Neural cell (in vitro differentiated cells): ENCODE results near the gene RALGPS1. TPM values are rescaled to one million over a fixed set of nuclear protein-coding genes. Genes with fewer than 3 reads are reported as not detected.

Source experiments
- H2AFZ ChIP-seq: fragments of 200-600, 300-800 bp; sonication (generic), shearing (Covaris generic); 2 replicates; pipeline ENCODE4 v1.6.0; 2014; ENCODE audit warnings: low read depth, mild to moderate bottlenecking, antibody characterized with exemption, low read length, moderate library complexity
- H3F3A ChIP-seq: fragments of 200-600 bp; shearing (Covaris generic); 2 replicates; pipeline ENCODE4 v1.6.1; 2016; ENCODE audit warnings: mild to moderate bottlenecking, moderate library complexity, mixed read lengths, antibody characterized with exemption, low read length; ENCODE audit not compliant: insufficient read depth, poor library complexity, severe bottlenecking
- H3K27ac ChIP-seq: fragments of 200-600, 300-800 bp; sonication (generic), shearing (Covaris generic); 2 replicates; pipeline ENCODE4 v1.5.1; 2014; ENCODE audit warnings: mild to moderate bottlenecking, low read length, moderate library complexity
- H3K27me3 ChIP-seq: fragments of 300-800, 200-600 bp; sonication (generic), shearing (Covaris generic); 2 replicates; pipeline ENCODE4 v1.6.0; 2014; ENCODE audit warnings: mild to moderate bottlenecking, low read depth, low read length, moderate library complexity; ENCODE audit not compliant: insufficient read depth
- H3K36me3 ChIP-seq: fragments of 300-800, 200-600 bp; sonication (generic), shearing (Covaris generic); 2 replicates; pipeline ENCODE4 v1.5.1; 2014; ENCODE audit warnings: mild to moderate bottlenecking, antibody characterized with exemption, low read length, moderate library complexity; ENCODE audit not compliant: insufficient read depth
- H3K4me2 ChIP-seq: fragments of 300-800, 200-600 bp; sonication (generic), shearing (Covaris generic); 2 replicates; pipeline ENCODE4 v1.6.0; 2014; ENCODE audit warnings: mild to moderate bottlenecking, low read length
- H3K4me3 ChIP-seq: fragments of 300-800, 200-600 bp; sonication (generic), shearing (Covaris generic); 2 replicates; pipeline ENCODE4 v1.5.1; 2014; ENCODE audit warnings: mild to moderate bottlenecking, low read length, moderate library complexity
- H3K79me2 ChIP-seq: fragments of 200-600 bp; shearing (Covaris generic); replicated peaks from 2 replicates; pipeline ENCODE4 v1.6.0; 2014; ENCODE audit warnings: mild to moderate bottlenecking, low read length, moderate library complexity; ENCODE audit not compliant: insufficient read depth
- H3K9ac ChIP-seq: fragments of 300-800, 200-600 bp; sonication (generic), shearing (Covaris generic); 2 replicates; pipeline ENCODE4 v1.6.1; 2016; ENCODE audit warnings: mild to moderate bottlenecking, low read length, mixed read lengths
- H3K9me2 ChIP-seq: fragments of 200-600 bp; shearing (Covaris generic); 2 replicates; pipeline ENCODE4 v1.6.1; 2016; ENCODE audit warnings: mild to moderate bottlenecking, low read length, mixed read lengths; ENCODE audit not compliant: insufficient read depth
- H3K9me3 ChIP-seq: fragments of 200-600, 300-800 bp; sonication (generic), shearing (Covaris generic); 2 replicates; pipeline ENCODE4 v1.6.1; 2016; ENCODE audit warnings: mild to moderate bottlenecking, mixed run types, low read length, moderate library complexity, mixed read lengths
- H4K20me1 ChIP-seq: fragments of 200-600 bp; shearing (Covaris generic); 2 replicates; pipeline ENCODE4 v1.6.1; 2016; ENCODE audit warnings: mild to moderate bottlenecking, mixed run types; ENCODE audit not compliant: insufficient read depth
- CTCF ChIP-seq: fragments of 450-650 bp; IDR thresholded peaks from 2 replicates; pipeline ENCODE4 v1.5.1; 2014; ENCODE audit warnings: antibody characterized with exemption, mild to moderate bottlenecking, moderate library complexity; ENCODE audit not compliant: poor library complexity, severe bottlenecking
- EP300 ChIP-seq: fragments of 450-650 bp; conservative IDR thresholded peaks from 2 replicates; pipeline ENCODE4 v1.6.1; 2014; ENCODE audit warnings: antibody characterized with exemption, mild to moderate bottlenecking, moderate library complexity; ENCODE audit not compliant: poor library complexity, severe bottlenecking
- EZH2 ChIP-seq: fragments of 200-600, 300-800 bp; shearing (Covaris generic), sonication (generic); IDR thresholded peaks from 2 replicates; pipeline ENCODE4 v1.6.1; 2014; ENCODE audit warnings: antibody characterized with exemption, low read length, borderline replicate concordance, mild to moderate bottlenecking; ENCODE audit not compliant: insufficient read depth, poor library complexity, severe bottlenecking
- MXI1 ChIP-seq: fragments of 450-650 bp; conservative IDR thresholded peaks from 2 replicates; pipeline ENCODE4 v1.6.1; 2014; ENCODE audit warnings: antibody characterized with exemption, mild to moderate bottlenecking; ENCODE audit not compliant: poor library complexity, severe bottlenecking
- POLR2AphosphoS5 ChIP-seq: IDR thresholded peaks from 2 replicates; pipeline ENCODE4 v1.6.1; 2012
- RAD21 ChIP-seq: fragments of 450-650 bp; conservative IDR thresholded peaks from 2 replicates; pipeline ENCODE4 v1.6.1; 2014; ENCODE audit warnings: antibody characterized with exemption, mild to moderate bottlenecking, moderate library complexity
- REST ChIP-seq: IDR thresholded peaks from 2 replicates; pipeline ENCODE4 v1.6.1; 2012; ENCODE audit warnings: borderline replicate concordance
- SMC3 ChIP-seq: fragments of 450-650 bp; conservative IDR thresholded peaks from 2 replicates; pipeline ENCODE4 v1.6.1; 2014; ENCODE audit warnings: antibody characterized with exemption, mild to moderate bottlenecking, moderate library complexity; ENCODE audit not compliant: poor library complexity
- TAF1 ChIP-seq: IDR thresholded peaks from 2 replicates; pipeline ENCODE4 v1.6.1; 2012; ENCODE audit warnings: low read depth
- polyA plus RNA-seq: library from polyadenylated mRNA; depleted of rRNA; stranded (reverse); fragments of >200 nt; gene quantifications from 2 replicates; pipeline ENCODE4 v1.2.3, GENCODE V29; 2014

RALGPS1 gene
- polyA plus RNA-seq, 1 donor from 2014 or later: 37.1 TPM

GRCh38 chr9:127089631-127090081, 175.1 kb downstream of the RALGPS1 start:
- TF ChIP-seq EP300 (no peak), REST (no peak), MXI1 (no peak), RAD21 (no peak), EZH2 (no peak), POLR2AphosphoS5 (no peak), TAF1 (no peak), CTCF (no peak), SMC3 (no peak)
- Histone ChIP-seq H3K79me2 (no peaks in the 10 kb centered on the region), H3K27ac (no peak overlapping the region), H2AFZ (no peak overlapping the region), H3K9me3 (no peaks in the 10 kb centered on the region), H3K4me3 (no peak overlapping the region), H3K4me2 (no peak overlapping the region), H4K20me1 (no peaks in the 10 kb centered on the region), H3K36me3 (no peaks in the 10 kb centered on the region), H3K9ac (no peak overlapping the region), H3K9me2 (no peaks in the 10 kb centered on the region), H3F3A (no peaks in the 10 kb centered on the region), H3K27me3 (no peaks in the 10 kb centered on the region)

GRCh38 chr9:127090341-127090985, 175.9 kb downstream of the RALGPS1 start:
- no peaks in the 10 kb centered on the region for H4K20me1 ChIP-seq
- no peak overlapping the region for H2AFZ ChIP-seq
- no peak for TF ChIP-seq CTCF
- TF ChIP-seq MXI1: no peak
- no peak for TF ChIP-seq POLR2AphosphoS5
- no peak for TF ChIP-seq RAD21
- no peak for TF ChIP-seq TAF1
- TF ChIP-seq SMC3: no peak
- TF ChIP-seq EZH2: no peak
- TF ChIP-seq REST: no peak
- no peak for TF ChIP-seq EP300
- no peaks in the 10 kb centered on the region for H3K9me3 ChIP-seq
- no peak overlapping the region for H3K27ac ChIP-seq
- no peaks in the 10 kb centered on the region for H3K36me3 ChIP-seq
- no peak overlapping the region for H3K4me2 ChIP-seq
- H3K4me3 ChIP-seq: no peak overlapping the region
- no peak overlapping the region for H3K9ac ChIP-seq
- H3F3A ChIP-seq: no peaks in the 10 kb centered on the region
- no peaks in the 10 kb centered on the region for H3K9me2 ChIP-seq
- no peaks in the 10 kb centered on the region for H3K27me3 ChIP-seq
- H3K79me2 ChIP-seq: no peaks in the 10 kb centered on the region
